ENCODE data around the gene BCLAF1.

BCLAF1 gene

DNA sequence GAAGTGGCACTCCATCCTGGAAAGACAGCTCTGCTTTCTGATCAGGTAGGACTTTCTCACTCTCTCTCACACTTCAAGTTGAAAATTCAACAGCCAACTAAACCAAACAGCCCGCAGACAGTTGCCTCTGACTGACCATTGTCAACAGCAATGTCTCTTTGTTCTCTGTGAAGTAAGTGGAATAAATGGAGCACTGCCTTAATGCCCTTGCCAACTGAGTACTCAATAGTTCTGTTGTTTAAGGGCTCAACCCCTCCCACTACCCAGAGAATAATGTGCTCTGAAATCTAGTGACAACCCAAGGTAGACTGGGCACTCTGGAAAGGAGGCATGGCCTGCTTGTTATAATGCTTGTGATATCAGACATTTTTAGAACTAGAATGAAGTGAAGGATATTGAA, 16.8 kb upstream of the BCLAF1 start:
- DNase-seq = no peak
- Histone ChIP-seq H3K79me2 (ENCODE audit: low read length) (no peaks in the 10 kb centered on the region), H2AFZ (ENCODE audit: low read length) (no peak overlapping the region), H3K4me2 (ENCODE audit: low read depth, low read length) (no peak overlapping the region), H3K4me1 (ENCODE audit: low read length) (no peaks in the 10 kb centered on the region), H4K20me1 (ENCODE audit: insufficient read depth, low read length) (no peaks in the 10 kb centered on the region), H3F3A (ENCODE audit: insufficient read depth, low read length) (no peaks in the 10 kb centered on the region), H3K27ac (ENCODE audit: low read length) (no peak overlapping the region), H3K9me3 (replicated peaks; ENCODE audit: insufficient read depth, low read length) (no peaks in the 10 kb centered on the region), H3K27me3 (replicated peaks; ENCODE audit: insufficient read depth, low read length) (no peaks in the 10 kb centered on the region), H3K4me3 (ENCODE audit: low read length) (no peak overlapping the region), H3K9me2 (replicated peaks; ENCODE audit: insufficient read depth, low read length) (no peaks in the 10 kb centered on the region), H3K9ac (ENCODE audit: low read length) (no peak overlapping the region), H3K36me3 (replicated peaks; ENCODE audit: insufficient read depth, low read length) (no peaks in the 10 kb centered on the region)
- TF ChIP-seq, protein P1, sequence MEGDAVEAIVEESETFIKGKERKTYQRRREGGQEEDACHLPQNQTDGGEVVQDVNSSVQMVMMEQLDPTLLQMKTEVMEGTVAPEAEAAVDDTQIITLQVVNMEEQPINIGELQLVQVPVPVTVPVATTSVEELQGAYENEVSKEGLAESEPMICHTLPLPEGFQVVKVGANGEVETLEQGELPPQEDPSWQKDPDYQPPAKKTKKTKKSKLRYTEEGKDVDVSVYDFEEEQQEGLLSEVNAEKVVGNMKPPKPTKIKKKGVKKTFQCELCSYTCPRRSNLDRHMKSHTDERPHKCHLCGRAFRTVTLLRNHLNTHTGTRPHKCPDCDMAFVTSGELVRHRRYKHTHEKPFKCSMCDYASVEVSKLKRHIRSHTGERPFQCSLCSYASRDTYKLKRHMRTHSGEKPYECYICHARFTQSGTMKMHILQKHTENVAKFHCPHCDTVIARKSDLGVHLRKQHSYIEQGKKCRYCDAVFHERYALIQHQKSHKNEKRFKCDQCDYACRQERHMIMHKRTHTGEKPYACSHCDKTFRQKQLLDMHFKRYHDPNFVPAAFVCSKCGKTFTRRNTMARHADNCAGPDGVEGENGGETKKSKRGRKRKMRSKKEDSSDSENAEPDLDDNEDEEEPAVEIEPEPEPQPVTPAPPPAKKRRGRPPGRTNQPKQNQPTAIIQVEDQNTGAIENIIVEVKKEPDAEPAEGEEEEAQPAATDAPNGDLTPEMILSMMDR (IDR thresholded peaks at IDR 0.05; ENCODE audit: low read length) = no peak
- no peak for TF ChIP-seq EZH2phosphoT487 (IDR thresholded peaks at IDR 0.05; ENCODE audit: low read length)
- TF ChIP-seq EZH2 (optimal IDR thresholded peaks at IDR 0.05; ENCODE audit: low read depth, low read length) = no peak

DNA sequence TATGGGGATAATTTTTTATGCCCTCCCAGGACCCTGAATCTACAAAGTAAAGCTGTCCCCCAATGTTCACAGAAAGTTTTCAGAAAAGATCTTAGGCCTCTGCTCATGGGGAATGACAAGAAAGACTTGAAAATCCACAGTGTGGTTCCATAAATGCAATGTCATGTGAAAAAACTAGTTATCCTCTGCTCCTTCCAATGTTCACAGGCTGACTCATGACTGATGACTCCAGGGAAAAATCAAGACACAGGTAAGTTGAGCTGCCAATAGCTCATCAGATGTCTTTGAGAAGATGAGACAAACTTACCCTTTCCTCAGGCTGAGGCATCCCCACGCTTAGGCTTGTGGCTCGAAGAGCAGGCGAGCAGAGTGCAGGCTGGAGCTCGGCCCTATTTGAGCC, 14.8 kb upstream of the BCLAF1 start:
- H3K36me3 ChIP-seq (replicated peaks; ENCODE audit: insufficient read depth, low read length) = no peaks in the 10 kb centered on the region
- H3K4me2 ChIP-seq (ENCODE audit: low read depth, low read length) = no peak overlapping the region
- no peaks in the 10 kb centered on the region for H3K79me2 ChIP-seq (ENCODE audit: low read length)
- H3K4me1 ChIP-seq (ENCODE audit: low read length) = no peaks in the 10 kb centered on the region
- TF ChIP-seq EZH2phosphoT487 (IDR thresholded peaks at IDR 0.05; ENCODE audit: low read length) = no peak
- TF ChIP-seq, protein P1 (IDR thresholded peaks at IDR 0.05; ENCODE audit: low read length) = no peak
- no peak for TF ChIP-seq EZH2 (optimal IDR thresholded peaks at IDR 0.05; ENCODE audit: low read depth, low read length)
- no peak overlapping the region for H3K4me3 ChIP-seq (ENCODE audit: low read length)
- H3K9me2 ChIP-seq (replicated peaks; ENCODE audit: insufficient read depth, low read length) = no peaks in the 10 kb centered on the region
- no peaks in the 10 kb centered on the region for H4K20me1 ChIP-seq (ENCODE audit: insufficient read depth, low read length)
- DNase-seq = no peak
- H3K27ac ChIP-seq (ENCODE audit: low read length) = no peak overlapping the region
- H3F3A ChIP-seq (ENCODE audit: insufficient read depth, low read length) = no peaks in the 10 kb centered on the region
- H2AFZ ChIP-seq (ENCODE audit: low read length) = no peak overlapping the region
- H3K9me3 ChIP-seq (replicated peaks; ENCODE audit: insufficient read depth, low read length) = no peaks in the 10 kb centered on the region
- H3K9ac ChIP-seq (ENCODE audit: low read length) = no peak overlapping the region
- no peaks in the 10 kb centered on the region for H3K27me3 ChIP-seq (replicated peaks; ENCODE audit: insufficient read depth, low read length)

DNA sequence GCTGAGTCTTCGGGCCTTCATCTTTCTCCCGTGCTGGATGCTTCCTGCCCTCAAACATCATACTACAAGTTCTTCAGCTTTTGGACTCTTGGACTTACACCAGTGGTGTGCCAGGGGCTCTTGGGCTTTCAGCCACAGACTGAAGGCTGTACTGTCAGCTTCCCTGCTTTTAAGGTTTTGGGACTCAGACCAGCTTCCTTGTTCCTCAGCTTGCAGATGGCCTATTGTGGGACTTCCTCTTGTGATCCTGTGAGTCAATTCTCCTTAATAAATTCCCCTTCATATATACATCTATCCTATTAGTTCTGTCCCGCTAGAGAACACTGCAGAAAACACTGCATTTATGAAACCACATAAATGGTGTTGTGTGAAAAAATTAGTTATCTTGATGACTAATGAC, 13.9 kb upstream of the BCLAF1 start:
- H3K4me3 ChIP-seq (ENCODE audit: low read length) = no peak overlapping the region
- H3K27me3 ChIP-seq (replicated peaks; ENCODE audit: insufficient read depth, low read length) = no peaks in the 10 kb centered on the region
- H3K4me1 ChIP-seq (ENCODE audit: low read length) = no peaks in the 10 kb centered on the region
- H3K9me3 ChIP-seq (replicated peaks; ENCODE audit: insufficient read depth, low read length) = no peaks in the 10 kb centered on the region
- no peak for TF ChIP-seq EZH2phosphoT487 (IDR thresholded peaks at IDR 0.05; ENCODE audit: low read length)
- TF ChIP-seq, protein P1 (IDR thresholded peaks at IDR 0.05; ENCODE audit: low read length) = no peak
- TF ChIP-seq EZH2 (optimal IDR thresholded peaks at IDR 0.05; ENCODE audit: low read depth, low read length) = no peak
- H3K4me2 ChIP-seq (ENCODE audit: low read depth, low read length) = no peak overlapping the region
- H3F3A ChIP-seq (ENCODE audit: insufficient read depth, low read length) = no peaks in the 10 kb centered on the region
- no peaks in the 10 kb centered on the region for H4K20me1 ChIP-seq (ENCODE audit: insufficient read depth, low read length)
- DNase-seq = no peak
- H3K27ac ChIP-seq (ENCODE audit: low read length) = no peak overlapping the region
- H3K36me3 ChIP-seq (replicated peaks; ENCODE audit: insufficient read depth, low read length) = no peaks in the 10 kb centered on the region
- H2AFZ ChIP-seq (ENCODE audit: low read length) = no peak overlapping the region
- H3K9me2 ChIP-seq (replicated peaks; ENCODE audit: insufficient read depth, low read length) = no peaks in the 10 kb centered on the region
- no peaks in the 10 kb centered on the region for H3K79me2 ChIP-seq (ENCODE audit: low read length)
- H3K9ac ChIP-seq (ENCODE audit: low read length) = no peak overlapping the region

Measured in MM.1S (cell line).